ENCODE data around the gene CATSPERD.

GRCh38 chr19:5795382-5795919 lies 75.0 kb downstream of the CATSPERD start:
- TF ChIP-seq CTCF (IDR thresholded peaks at IDR 0.05) (no peak), POLR2A (IDR thresholded peaks at IDR 0.05) (no peak)

Measured in ovary (tissue), 3 donors.